Naive B cell (primary cell): Measurements from ENCODE around the gene ABCB4. TPM values are rescaled to one million over a fixed set of nuclear protein-coding genes. Genes with fewer than 3 reads are reported as not detected.

Source experiments
- polyA plus RNA-seq, 6 donors: library from polyadenylated mRNA; unstranded; fragments of 300-500 nt; fragmentation: Illumina TruSeq; gene quantifications; one replicate each; pipeline ENCODE4 v1.2.3, GENCODE V29; 2021; ENCODE audit warnings: low read depth in 6 of 6

ABCB4 gene
- polyA plus RNA-seq, 6 donors from 2014 or later = 21.3 to 50.9 (median 28.0) TPM

Other genes starting within 250 kb of the ABCB4 start
- gene CROT, start 130.0 kb downstream of the ABCB4 start, polyA plus RNA-seq = 1 to 10 TPM; 1.0 to 4.4 (median 2.7) TPM
- gene ABCB1, start 125.2 kb upstream of the ABCB4 start, polyA plus RNA-seq = 10 to 100 TPM; 12.1 to 21.9 (median 14.9) TPM
- under 1 TPM in 3 of 6 donors, not detected in 3; 0.14 to 0.44 (median 0.17) TPM for gene RUNDC3B, start 152.7 kb upstream of the ABCB4 start, polyA plus RNA-seq